Heart left ventricle (tissue), 16 donors: Measurements from ENCODE around the gene CCSER1. TPM values are rescaled to one million over a fixed set of nuclear protein-coding genes. Genes with fewer than 3 reads are reported as not detected.

Source experiments
- ATAC-seq, 4 donors: fragments of 200-7000 bp; cut with Tn5 transposase; one replicate each; pipeline ENCODE4 v1.9.1; 2020 to 2022; ENCODE audit warnings: moderate library complexity in 4 of 4, mild to moderate bottlenecking in 3 of 4, moderate number of reproducible peaks in 1 of 4
- DNase-seq, 5 donors: peaks; one replicate each; pipeline ENCODE4 v3.0.0-alpha.2; 2020
- H3K27ac ChIP-seq, 12 donors: fragments of 200-600 bp; sonication (generic) in 4 of 12; one replicate each; pipeline versions ENCODE4 v1.5.0 to v1.8.0; 2016 to 2022; ENCODE audit warnings: mild to moderate bottlenecking in 2 of 12
- H3K27me3 ChIP-seq, 9 donors: fragments of 200-600 bp; sonication (generic) in 2 of 9; one replicate each; pipeline versions ENCODE4 v1.5.1 to v1.8.0; 2016 to 2022; ENCODE audit warnings: mild to moderate bottlenecking in 3 of 9
- H3K36me3 ChIP-seq, 9 donors: fragments of 200-600 bp; sonication (generic) in 2 of 9; one replicate each; pipeline versions ENCODE4 v1.5.0 to v1.8.0; 2018 to 2022; ENCODE audit warnings: mild to moderate bottlenecking in 2 of 9
- H3K4me1 ChIP-seq, 12 donors: fragments of 200-600 bp; sonication (generic) in 4 of 12; one replicate each; pipeline versions ENCODE4 v1.5.0 to v1.8.0; 2016 to 2022; ENCODE audit warnings: mild to moderate bottlenecking in 3 of 12
- H3K4me3 ChIP-seq, 12 donors: fragments of 200-600 bp; sonication (generic) in 4 of 12; one replicate each; pipeline versions ENCODE4 v1.5.0 to v1.8.0; 2017 to 2022; ENCODE audit warnings: mild to moderate bottlenecking in 9 of 12, moderate library complexity in 4 of 12
- H3K9me3 ChIP-seq, 12 donors: fragments of 200-600 bp; sonication (generic) in 4 of 12; one replicate each; pipeline versions ENCODE4 v1.5.0 to v1.8.0; 2016 to 2022; ENCODE audit warnings: mild to moderate bottlenecking in 1 of 12
- CTCF ChIP-seq, 12 donors: fragments of 200-600 bp; sonication (generic) in 4 of 12; IDR thresholded peaks; one replicate each; pipeline versions ENCODE4 v1.5.0 to v1.8.0; 2018 to 2022; ENCODE audit warnings: antibody characterized with exemption in 12 of 12, mild to moderate bottlenecking in 5 of 12
- POLR2A ChIP-seq, 2 donors: fragments of 450-650 bp; IDR thresholded peaks; one replicate each; pipeline ENCODE4 v1.6.1; 2017; ENCODE audit warnings: antibody characterized with exemption in 2 of 2, mild to moderate bottlenecking in 2 of 2, moderate library complexity in 2 of 2
- WGBS, 4 donors: extraction: QIAGEN DNeasy Blood & Tissue Kit in 2 of 4; methylation state at CpG; one replicate each; pipeline versions ENCODE4 v1.1.5 to v1.1.7; 2013 to 2018; 5-methylcytosine and 5-hydroxymethylcytosine counted together
- intact Hi-C, 10 donors: fragments of 100-400 bp; cut with DNase I; formaldehyde crosslinking; loops; one replicate each; pipeline versions ENCODE4 v1.11.1 to v1.14.2; 2022
- polyA plus RNA-seq, 2 donors: library from polyadenylated mRNA; stranded (reverse); fragments of 200-250 nt; gene quantifications; one replicate each; pipeline ENCODE4 v1.2.3, GENCODE V29; 2013
- total RNA-seq, 9 donors: library from RNA; depleted of rRNA in 2 of 9; stranded (reverse); fragments of >200 nt in 2 of 9; fragmentation: NEBNext Ultra II Directional in 3 of 9; extraction: Animal tissue kit (Norgen Biotek cat#: 25700) in 3 of 9; gene quantifications; one replicate each; pipeline versions ENCODE4 v1.1.0 to v1.2.4, GENCODE V29; 2016 to 2023
- donor health status: ischemic (EF 13 %, LVEDD 7.1; RV severe dilation, severe dysfunction).
- donor health status: healthy with polysubstance abuse.
- donor health status: DM: no; HTN: yes; CAD: no.
- donor health status: DM: no; HTN: no; CAD: no.
- donor health status: ischemic (EF 25% LVEDD 6.9; RV normal size, moderate dysfunction).
- donor health status: ischemic (EF 25% LVEDD 5.7; RV mildly dilated, moderate dysfunction).
- donor health status: healthy.
- donor health status: DM: yes; HTN: yes; CAD: no.
- donor health status: ischemic (EF 35%, LVEDD 5.7; RV mildly dilated, moderate dysfunction).
- donor health status: nonischemic (EF 11% LVEDD 7.7; RV severe dilation, severe dysfunction).
- donor health status: DM: yes; HTN: yes; CAD: no.
- donor health status: PGD.
- donor health status: ischemic (EF 29% LVEDD 5.4; RV normal size, mild dysfunction).
- donor health status: nonischemic (EF 23%, LVEDD 6.1; RV moderate dilation, normal function).

Gene CCSER1
- total and polyA plus RNA-seq, 11 donors: 2.5 to 15.8 (median 12.2) TPM

- no peak for TF ChIP-seq CTCF (IDR thresholded peaks at IDR 0.05)
- TF ChIP-seq POLR2A (IDR thresholded peaks at IDR 0.05): no peak
- ATAC-seq: no peak
- Histone ChIP-seq H3K9me3 (no peaks in the 10 kb centered on the region), H3K27me3 (no peaks in the 10 kb centered on the region), H3K4me3 (no peak overlapping the region), H3K27ac (no peak overlapping the region), H3K36me3 (no peaks in the 10 kb centered on the region), H3K4me1 (peaks cover 0 to 8% (median 4%) of the 10 kb centered on the region in 12 donors)
- intact Hi-C loops: no loop called here
- 87 to 95% (median 91%) methylated on average over 2 of the region's 2 CpGs for WGBS, 4 donors
- no peak for DNase-seq
Observed at GRCh38 chr4:91065117-91065516, 937.9 kb downstream of the CCSER1 start.

- Histone ChIP-seq H3K27me3 (no peaks in the 10 kb centered on the region), H3K36me3 (no peaks in the 10 kb centered on the region), H3K9me3 (no peaks in the 10 kb centered on the region), H3K4me1 (no peaks in the 10 kb centered on the region), H3K4me3 (no peak overlapping the region), H3K27ac (no peak overlapping the region)
- WGBS, 4 donors: 94 to 96% (median 95%) methylated on average over 3 of the region's 3 CpGs
- TF ChIP-seq CTCF (IDR thresholded peaks at IDR 0.05): no peak
- TF ChIP-seq POLR2A (IDR thresholded peaks at IDR 0.05): no peak
- ATAC-seq (no peak), DNase-seq (no peak)
- intact Hi-C loops: no loop called here
Observed at GRCh38 chr4:91070736-91071135, 943.5 kb downstream of the CCSER1 start.

- peaks cover 0 to 20% (median 6%) of the 10 kb centered on the region in 12 donors for H3K9me3 ChIP-seq
- no peaks in the 10 kb centered on the region for H3K27me3 ChIP-seq
- no peak overlapping the region for H3K4me3 ChIP-seq
- no peaks in the 10 kb centered on the region for H3K4me1 ChIP-seq
- intact Hi-C loops: no loop called here
- no peak overlapping the region for H3K27ac ChIP-seq
- H3K36me3 ChIP-seq: no peaks in the 10 kb centered on the region
- ATAC-seq (no peak), DNase-seq (no peak)
- TF ChIP-seq CTCF (IDR thresholded peaks at IDR 0.05) (no peak), POLR2A (IDR thresholded peaks at IDR 0.05) (no peak)
Observed at GRCh38 chr4:91076147-91076546, 949.0 kb downstream of the CCSER1 start.

- no peaks in the 10 kb centered on the region for H3K36me3 ChIP-seq
- H3K9me3 ChIP-seq: peaks cover 0 to 6% (median 0%) of the 10 kb centered on the region in 12 donors
- no peaks in the 10 kb centered on the region for H3K27me3 ChIP-seq
- no peak overlapping the region for H3K27ac ChIP-seq
- no peak overlapping the region for H3K4me3 ChIP-seq
- intact Hi-C loops: no loop called here
- H3K4me1 ChIP-seq: no peaks in the 10 kb centered on the region
- WGBS, 4 donors: 70 to 84% (median 77%) methylated on average over 2 of the region's 2 CpGs
- DNase-seq (no peak), ATAC-seq (no peak)
- TF ChIP-seq POLR2A (IDR thresholded peaks at IDR 0.05) (no peak), CTCF (IDR thresholded peaks at IDR 0.05) (no peak)
Observed at GRCh38 chr4:91085961-91086360, 958.8 kb downstream of the CCSER1 start.
